ENCODE data around the gene SNRPA. TPM values are rescaled to one million over a fixed set of nuclear protein-coding genes. Genes with fewer than 3 reads are reported as not detected.

Gene SNRPA
- total RNA-seq, 1 experiment from 2014 or later, result 134 TPM

GRCh38 chr19:40776932-40777644, 26.1 kb downstream of the SNRPA start:
- BruUV-seq (replicated peaks), result TSS peak; percentile 94
- Mint-ChIP-seq H3K4me1 (ENCODE audit: low read depth, unreplicated experiment) (peaks cover 18% of the 10 kb centered on the region), H3K36me3 (ENCODE audit: insufficient read depth, unreplicated experiment) (peaks cover 17% of the 10 kb centered on the region), H3K27ac (ENCODE audit: unreplicated experiment) (peak overlapping the region; percentile 83), H3K4me3 (ENCODE audit: unreplicated experiment) (peak overlapping the region; percentile 81), H3K9me3 (ENCODE audit: unreplicated experiment) (no peaks in the 10 kb centered on the region), H3K27me3 (ENCODE audit: insufficient read depth, unreplicated experiment) (no peaks in the 10 kb centered on the region)
- Histone ChIP-seq H3K4me3 (ENCODE audit: low read depth, low read length) (peak overlapping the region; percentile 64), H3K4me1 (peaks cover 6% of the 10 kb centered on the region; the same call in 1 of the 2 replicates), H3K27me3 (replicated peaks; ENCODE audit: control insufficient read depth, insufficient read depth, low read length) (no peaks in the 10 kb centered on the region), H3K9me3 (no peaks in the 10 kb centered on the region), H3K36me3 (ENCODE audit: control insufficient read depth, insufficient read depth, low read length) (no peaks in the 10 kb centered on the region; the same call in 1 of the 2 replicates)
- POLR2A ChIA-PET, result interaction anchor here (0.5 to 3.2 kb wide), 25 partner anchors 11 to 1341 kb away, joined by 3 to 147 read pairs (median 5); partner anchors contain the start of genes ACTMAP, COQ8B, EGLN2 and HNRNPUL1
- no peak for TF ChIP-seq CTCF (IDR thresholded peaks at IDR 0.05; ENCODE audit: insufficient read depth in 1 of 2, low read depth in 1 of 2, low read length in 1 of 2, severe bottlenecking in 1 of 2, unreplicated experiment in 1 of 2)
- peak; percentile 91 to 95 for DNase-seq
- intact Hi-C loops (cut with micrococcal nuclease; ENCODE audit: unreplicated experiment), result loop anchor here (1.0 to 2.0 kb wide), 2 partner anchors 30 to 61 kb away; partner anchors contain the start of gene COQ8B
- CTCF ChIA-PET, result interaction anchor here (0.9 to 3.3 kb wide), 11 partner anchors 20 to 313 kb away, joined by 3 to 49 read pairs (median 6); partner anchors contain the start of genes ACTMAP, EGLN2 and SNRPA

GRCh38 chr19:40777645-40777936, 26.6 kb downstream of the SNRPA start:
- no peaks in the 10 kb centered on the region for H3K27me3 ChIP-seq (replicated peaks; ENCODE audit: control insufficient read depth, insufficient read depth, low read length)
- H3K4me1 Mint-ChIP-seq (ENCODE audit: low read depth, unreplicated experiment), result peaks cover 18% of the 10 kb centered on the region
- H3K4me3 Mint-ChIP-seq (ENCODE audit: unreplicated experiment), result peak overlapping the region; percentile 81
- H3K4me1 ChIP-seq, result peaks cover 6% of the 10 kb centered on the region; the same call in 1 of the 2 replicates
- peaks cover 17% of the 10 kb centered on the region for H3K36me3 Mint-ChIP-seq (ENCODE audit: insufficient read depth, unreplicated experiment)
- peak overlapping the region; percentile 83 for H3K27ac Mint-ChIP-seq (ENCODE audit: unreplicated experiment)
- ChIA-PET CTCF (interaction anchor here (0.9 to 3.3 kb wide), 12 partner anchors 21 to 314 kb away, joined by 3 to 49 read pairs (median 6); partner anchors contain the start of genes ACTMAP, EGLN2 and SNRPA), POLR2A (interaction anchor here (0.6 to 3.2 kb wide), 24 partner anchors 12 to 1690 kb away, joined by 3 to 147 read pairs (median 6); partner anchors contain the start of genes ACTMAP, COQ8B, EGLN2 and HNRNPUL1)
- intact Hi-C loops (cut with micrococcal nuclease; ENCODE audit: unreplicated experiment), result loop anchor here (1.0 to 2.0 kb wide), 2 partner anchors 29 to 61 kb away; partner anchors contain the start of gene COQ8B
- no peaks in the 10 kb centered on the region for H3K9me3 Mint-ChIP-seq (ENCODE audit: unreplicated experiment)
- H3K36me3 ChIP-seq (ENCODE audit: control insufficient read depth, insufficient read depth, low read length), result no peaks in the 10 kb centered on the region; the same call in 1 of the 2 replicates
- H3K9me3 ChIP-seq, result no peaks in the 10 kb centered on the region
- peak overlapping the region; percentile 64 for H3K4me3 ChIP-seq (ENCODE audit: low read depth, low read length)
- H3K27me3 Mint-ChIP-seq (ENCODE audit: insufficient read depth, unreplicated experiment), result no peaks in the 10 kb centered on the region
- DNase-seq, result no peak
- TF ChIP-seq CTCF (IDR thresholded peaks at IDR 0.05; ENCODE audit: insufficient read depth in 1 of 2, low read depth in 1 of 2, low read length in 1 of 2, severe bottlenecking in 1 of 2, unreplicated experiment in 1 of 2), result no peak
- BruUV-seq (replicated peaks), result no TSS peak

GRCh38 chr19:40777937-40778705, 27.1 kb downstream of the SNRPA start, which contains the start of gene RAB4B:
Gene RAB4B (plus strand): TSS chr19:40778247. CDS start chr19:40778376, 129 bp downstream.
- Histone ChIP-seq H3K4me1 (peaks cover 6% of the 10 kb centered on the region; the same call in 1 of the 2 replicates), H3K27me3 (replicated peaks; ENCODE audit: control insufficient read depth, insufficient read depth, low read length) (no peaks in the 10 kb centered on the region), H3K9me3 (no peaks in the 10 kb centered on the region), H3K36me3 (ENCODE audit: control insufficient read depth, insufficient read depth, low read length) (no peaks in the 10 kb centered on the region; the same call in 1 of the 2 replicates), H3K4me3 (ENCODE audit: low read depth, low read length) (peak within 1 kb of the TSS; percentile 72)
- BruUV-seq (replicated peaks), result no TSS peak
- no peaks in the 10 kb centered on the region for H3K9me3 Mint-ChIP-seq (ENCODE audit: unreplicated experiment)
- H3K4me1 Mint-ChIP-seq (ENCODE audit: low read depth, unreplicated experiment), result peaks cover 18% of the 10 kb centered on the region
- DNase-seq, result peak; percentile 100
- intact Hi-C loops (cut with micrococcal nuclease; ENCODE audit: unreplicated experiment), result loop anchor here (1.0 to 2.0 kb wide), 4 partner anchors 20 to 62 kb away; partner anchors contain the start of genes COQ8B and SNRPA
- ChIA-PET CTCF (interaction anchor here (0.6 to 3.3 kb wide), 13 partner anchors 20 to 586 kb away, joined by 3 to 49 read pairs (median 5); partner anchors contain the start of genes ACTMAP, EGLN2 and SNRPA), POLR2A (interaction anchor here (0.6 to 3.2 kb wide), 26 partner anchors 11 to 1691 kb away, joined by 3 to 147 read pairs (median 6); partner anchors contain the start of genes ACTMAP, COQ8B, EGLN2 and HNRNPUL1)
- no peaks in the 10 kb centered on the region for H3K27me3 Mint-ChIP-seq (ENCODE audit: insufficient read depth, unreplicated experiment)
- peak within 1 kb of the TSS; percentile 81 for H3K4me3 Mint-ChIP-seq (ENCODE audit: unreplicated experiment)
- peak within 1 kb of the TSS; percentile 83 for H3K27ac Mint-ChIP-seq (ENCODE audit: unreplicated experiment)
- peaks cover 17% of the 10 kb centered on the region for H3K36me3 Mint-ChIP-seq (ENCODE audit: insufficient read depth, unreplicated experiment)
- no peak for TF ChIP-seq CTCF (IDR thresholded peaks at IDR 0.05; ENCODE audit: insufficient read depth in 1 of 2, low read depth in 1 of 2, low read length in 1 of 2, severe bottlenecking in 1 of 2, unreplicated experiment in 1 of 2)

All from Caco-2 (cell line).